Gastrocnemius medialis (tissue), 4 donors: ENCODE measurements around the gene SPG11. TPM values are rescaled to one million over a fixed set of nuclear protein-coding genes. Genes with fewer than 3 reads are reported as not detected.
A peak's percentile ranks its signal among the peaks of the same experiment; 100 is the strongest.
"Not testable (repeated sequence)": the region's sequence is repeated elsewhere in the genome, so short reads cannot be mapped to it uniquely, and the experiment has no call there.

Source experiments
- ATAC-seq, 2 donors: fragments of 150-250 bp; one replicate each; pipeline ENCODE4 v1.9.1; 2016
- DNase-seq, 2 donors: peaks; one replicate each; pipeline ENCODE4 v3.0.0-alpha.2; 2019
- H3K27ac ChIP-seq, 4 donors: fragments of 200-600 bp; sonication (generic); 1 replicate in 1 of 4; 2 replicates in 3 of 4; pipeline ENCODE4 v1.5.1; 2016 to 2018; ENCODE audit warnings: mild to moderate bottlenecking in 2 of 4, moderate library complexity in 1 of 4
- H3K27me3 ChIP-seq, 3 donors: fragments of 200-600 bp; sonication (generic) in 2 of 3; 1 replicate in 1 of 3; 2 replicates in 2 of 3; pipeline versions ENCODE4 v1.5.1 to v1.6.0; 2016 to 2019; ENCODE audit warnings: mild to moderate bottlenecking in 1 of 3, moderate library complexity in 1 of 3
- H3K36me3 ChIP-seq, 2 donors: fragments of 200-600 bp; sonication (generic) in 1 of 2; one replicate each; pipeline ENCODE4 v1.5.1; 2017 to 2018
- H3K4me1 ChIP-seq, 2 donors: fragments of 200-600 bp; sonication (generic) in 1 of 2; one replicate each; pipeline ENCODE4 v1.5.1; 2016 to 2017; ENCODE audit warnings: mild to moderate bottlenecking in 2 of 2
- H3K4me3 ChIP-seq, 4 donors: fragments of 200-600 bp; sonication (generic) in 3 of 4; 1 replicate in 1 of 4; 2 replicates in 3 of 4; pipeline ENCODE4 v1.5.1; 2016 to 2019; ENCODE audit warnings: mild to moderate bottlenecking in 2 of 4
- H3K9me3 ChIP-seq, 3 donors: fragments of 200-600 bp; sonication (generic) in 2 of 3; 1 replicate in 1 of 3; 2 replicates in 2 of 3; pipeline ENCODE4 v1.5.1; 2016 to 2019
- POLR2A ChIP-seq, 2 donors: fragments of 450-650 bp; IDR thresholded peaks; one replicate each; pipeline ENCODE4 v1.6.1; 2017; ENCODE audit warnings: antibody characterized with exemption in 2 of 2, mild to moderate bottlenecking in 2 of 2, moderate library complexity in 2 of 2
- in situ Hi-C, 4 donors: fragments of 200-750 bp; cut with MboI; loops; one replicate each; pipeline versions ENCODE4 v1.15.0 to v1.8.0; 2017; ENCODE audit warnings: low sequenced_read_pairs in 4 of 4
- intact Hi-C: fragments of 100-400 bp; cut with DNase I; formaldehyde crosslinking; loops from one replicate; pipeline ENCODE4 v1.15.1; 2023; ENCODE audit warnings: low total_unique reads
- total RNA-seq, 4 donors: library from RNA; depleted of rRNA; stranded (reverse); fragments of >200 nt; gene quantifications; one replicate each; pipeline versions ENCODE4 v1.1.0 to v1.2.3, GENCODE V29; 2016
- TF ChIP-seq, protein P1 (sequence below), 5 experiments: fragments of 450-650 bp in 3 of 5; fragments of 200-600 bp in 2 of 5; sonication (generic) in 2 of 5; IDR thresholded peaks in 4 of 5; conservative IDR thresholded peaks in 1 of 5; 1 replicate in 4 of 5; 2 replicates in 1 of 5; pipeline ENCODE4 v1.5.1; 2016 to 2019; ENCODE audit warnings: antibody characterized with exemption in 5 of 5, mild to moderate bottlenecking in 3 of 5, moderate library complexity in 3 of 5

SPG11 gene
- total RNA-seq, 4 donors from 2014 or later = 32.8 to 51.7 (median 43.2) TPM

DNA sequence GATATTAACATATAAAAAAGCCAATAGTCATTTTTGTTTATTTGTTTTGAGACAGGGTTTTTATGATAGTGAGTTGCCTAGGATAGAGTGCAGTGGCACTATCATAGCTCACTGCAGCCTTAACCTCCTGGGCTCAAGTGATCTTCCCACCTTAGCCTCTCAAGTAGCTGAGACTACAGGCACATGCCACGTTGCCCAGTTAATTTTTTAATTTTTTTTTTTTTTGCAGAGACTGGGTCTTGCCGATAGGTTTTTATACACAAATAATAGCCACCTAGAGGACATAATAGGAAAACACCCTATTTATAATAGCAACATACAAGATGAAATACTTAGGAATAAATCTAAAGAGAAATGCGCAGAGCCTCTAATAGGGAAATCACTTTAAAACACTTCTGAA, 113.2 kb downstream of the SPG11 start:
- no peak for DNase-seq
- Histone ChIP-seq H3K4me3 (no peak overlapping the region), H3K27ac (peak overlapping the region in 1 of 4 donors; percentile 27), H3K27me3 (no peaks in the 10 kb centered on the region), H3K9me3 (no peaks in the 10 kb centered on the region), H3K36me3 (peaks cover 2 to 31% of the 10 kb centered on the region in 2 donors), H3K4me1 (peaks cover 33 to 35% of the 10 kb centered on the region in 2 donors)
- intact Hi-C loops (no loop called here), in situ Hi-C loops (no loop called here)
- no peak for TF ChIP-seq POLR2A (IDR thresholded peaks at IDR 0.05)
- TF ChIP-seq, protein P1, sequence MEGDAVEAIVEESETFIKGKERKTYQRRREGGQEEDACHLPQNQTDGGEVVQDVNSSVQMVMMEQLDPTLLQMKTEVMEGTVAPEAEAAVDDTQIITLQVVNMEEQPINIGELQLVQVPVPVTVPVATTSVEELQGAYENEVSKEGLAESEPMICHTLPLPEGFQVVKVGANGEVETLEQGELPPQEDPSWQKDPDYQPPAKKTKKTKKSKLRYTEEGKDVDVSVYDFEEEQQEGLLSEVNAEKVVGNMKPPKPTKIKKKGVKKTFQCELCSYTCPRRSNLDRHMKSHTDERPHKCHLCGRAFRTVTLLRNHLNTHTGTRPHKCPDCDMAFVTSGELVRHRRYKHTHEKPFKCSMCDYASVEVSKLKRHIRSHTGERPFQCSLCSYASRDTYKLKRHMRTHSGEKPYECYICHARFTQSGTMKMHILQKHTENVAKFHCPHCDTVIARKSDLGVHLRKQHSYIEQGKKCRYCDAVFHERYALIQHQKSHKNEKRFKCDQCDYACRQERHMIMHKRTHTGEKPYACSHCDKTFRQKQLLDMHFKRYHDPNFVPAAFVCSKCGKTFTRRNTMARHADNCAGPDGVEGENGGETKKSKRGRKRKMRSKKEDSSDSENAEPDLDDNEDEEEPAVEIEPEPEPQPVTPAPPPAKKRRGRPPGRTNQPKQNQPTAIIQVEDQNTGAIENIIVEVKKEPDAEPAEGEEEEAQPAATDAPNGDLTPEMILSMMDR (IDR thresholded peaks at IDR 0.05 in 4 of 5, conservative IDR thresholded peaks at IDR 0.05 in 1 of 5) = peak in 2 of 5 experiments; percentile 17 to 27
- ATAC-seq = no peak

DNA sequence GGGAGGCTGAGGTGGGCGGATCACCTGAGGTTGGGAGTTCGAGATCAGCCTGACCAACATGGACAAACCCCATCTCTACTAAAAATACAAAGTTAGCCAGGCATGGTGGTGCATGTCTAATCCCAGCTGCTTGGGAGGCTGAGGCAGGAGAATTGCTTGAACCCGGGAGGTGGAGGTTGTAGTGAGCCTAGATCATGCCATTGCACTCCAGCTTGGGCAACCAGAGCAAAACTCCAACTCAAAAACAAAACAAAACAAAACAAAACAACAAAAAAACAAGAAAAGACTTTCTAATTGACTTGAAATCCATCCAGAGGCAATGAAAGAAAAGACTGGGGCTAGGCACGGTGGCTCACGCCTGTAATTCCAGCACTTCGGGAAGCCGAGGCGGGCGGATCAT, 114.3 kb downstream of the SPG11 start:
- DNase-seq, H3K4me3 ChIP-seq, H3K9me3 ChIP-seq, H3K27me3 ChIP-seq, ATAC-seq, in situ Hi-C loops, intact Hi-C loops: not testable (repeated sequence)
- Histone ChIP-seq H3K4me1 (peaks cover 31 to 34% of the 10 kb centered on the region in 2 donors), H3K36me3 (peaks cover 0 to 23% of the 10 kb centered on the region in 2 donors), H3K27ac (peak overlapping the region in 1 of 4 donors; percentile 15)

DNA sequence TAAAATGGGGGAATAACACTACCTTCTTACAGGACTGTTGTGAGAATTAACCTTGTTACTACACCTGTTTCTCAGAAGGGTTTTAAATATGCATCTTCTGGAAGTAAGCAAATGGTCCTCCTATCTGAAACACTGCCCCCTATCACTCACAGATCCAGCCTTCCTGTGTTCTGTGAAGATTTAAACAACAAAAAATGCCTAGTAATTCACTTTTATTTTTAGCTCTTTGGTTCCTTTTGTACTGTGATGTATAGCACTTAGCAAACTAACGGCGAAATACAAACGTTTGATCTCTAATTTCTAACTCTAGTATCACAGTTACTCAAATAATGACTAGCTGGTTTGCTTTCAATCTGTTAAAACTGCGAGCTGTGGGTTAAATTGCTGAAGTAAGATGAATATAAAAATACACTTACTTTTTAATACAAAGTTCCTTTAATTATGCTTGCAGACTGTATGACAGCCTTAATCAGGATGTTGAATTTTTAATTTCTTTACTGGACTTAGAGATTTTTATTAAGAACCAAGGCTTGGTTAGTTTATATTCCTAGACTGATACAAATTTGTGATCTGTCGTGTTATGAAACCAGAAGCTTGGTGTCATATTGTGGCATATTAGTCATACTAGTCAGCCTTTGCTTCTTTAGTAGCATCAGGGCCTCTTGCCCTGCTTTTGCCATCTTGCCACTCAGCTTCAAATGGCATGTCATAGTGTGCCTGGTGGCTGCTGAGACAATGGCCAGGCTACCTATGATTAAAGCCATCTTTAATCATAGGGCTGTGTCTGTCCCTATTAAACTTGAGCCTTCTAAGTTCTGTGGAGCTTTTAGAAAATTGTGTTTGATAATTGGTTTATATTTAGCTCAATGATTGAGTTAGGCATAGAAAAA, 117.3 kb downstream of the SPG11 start:
- peak; percentile 54 to 75 for DNase-seq
- no peak for TF ChIP-seq POLR2A (IDR thresholded peaks at IDR 0.05)
- TF ChIP-seq, protein P1 (IDR thresholded peaks at IDR 0.05 in 4 of 5, conservative IDR thresholded peaks at IDR 0.05 in 1 of 5) = peak in 3 of 5 experiments; percentile 9 to 29 (median 20)
- in situ Hi-C loops (no loop called here), intact Hi-C loops (no loop called here)
- H3K36me3 ChIP-seq = no peaks in the 10 kb centered on the region
- H3K4me1 ChIP-seq = peaks cover 52 to 56% of the 10 kb centered on the region in 2 donors
- no peaks in the 10 kb centered on the region for H3K27me3 ChIP-seq
- peak; percentile 96 to 97 for ATAC-seq
- no peaks in the 10 kb centered on the region for H3K9me3 ChIP-seq
- H3K27ac ChIP-seq = peak overlapping the region; percentile 78 to 88 (median 80)
- peak overlapping the region in 1 of 4 donors; percentile 3 for H3K4me3 ChIP-seq

DNA sequence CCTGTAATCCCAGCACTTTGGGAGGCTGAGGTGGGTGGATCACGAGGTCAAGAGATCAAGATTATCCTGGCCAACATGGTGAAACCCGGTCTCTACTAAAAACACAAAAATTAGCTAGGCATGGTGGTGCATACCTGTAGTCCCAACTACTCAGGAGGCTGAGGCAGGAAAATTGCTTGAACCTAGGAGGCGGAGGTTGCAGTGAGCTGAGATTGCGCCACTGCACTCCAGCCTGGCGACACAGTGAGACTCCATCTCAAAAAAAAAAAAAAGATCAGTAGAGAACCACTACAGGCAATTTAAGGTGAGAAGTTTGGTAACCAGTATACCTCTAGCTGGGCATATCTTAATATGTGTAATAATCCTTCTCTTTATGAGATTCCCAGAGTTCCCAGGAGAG, 118.7 kb downstream of the SPG11 start:
- H3K36me3 ChIP-seq, H3K4me3 ChIP-seq, H3K9me3 ChIP-seq, DNase-seq, ATAC-seq, in situ Hi-C loops, H3K27me3 ChIP-seq: not testable (repeated sequence)
- H3K27ac ChIP-seq = peak overlapping the region; percentile 78 to 88 (median 80)
- peaks cover 52 to 62% of the 10 kb centered on the region in 2 donors for H3K4me1 ChIP-seq
- intact Hi-C loops = loop anchor here (5.0 kb wide), 1 partner anchor 168 kb away; the partner anchor contains the start of genes B2M and PATL2

DNA sequence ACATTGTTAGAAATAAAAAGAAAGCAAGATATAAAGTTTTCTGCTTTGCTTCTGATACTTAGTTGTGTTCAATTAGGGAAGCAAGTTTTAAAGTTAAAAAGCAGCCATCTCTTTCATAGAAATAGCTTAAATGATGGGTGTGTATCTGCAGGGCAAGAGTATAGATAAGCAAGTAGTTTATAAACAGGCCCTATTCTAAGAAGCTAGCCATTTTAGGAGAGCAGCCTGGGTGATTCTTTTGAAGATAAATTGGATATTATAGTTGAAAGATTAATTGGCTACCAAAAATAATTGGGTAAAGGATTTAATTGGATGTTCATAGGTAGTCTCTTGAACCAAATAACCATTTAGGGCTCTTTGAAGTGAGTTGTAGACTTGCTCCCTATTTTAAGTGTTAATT, 120.9 kb downstream of the SPG11 start:
- Histone ChIP-seq H3K27me3 (no peaks in the 10 kb centered on the region), H3K4me1 (peaks cover 68 to 75% of the 10 kb centered on the region in 2 donors), H3K27ac (peak overlapping the region; percentile 60 to 78 (median 66)), H3K36me3 (no peaks in the 10 kb centered on the region), H3K4me3 (peak overlapping the region in 1 of 4 donors; percentile 6), H3K9me3 (no peaks in the 10 kb centered on the region)
- no peak for DNase-seq
- intact Hi-C loops = loop anchor here (5.0 kb wide), 1 partner anchor 170 kb away; the partner anchor contains the start of genes B2M and PATL2
- TF ChIP-seq, protein P1 (IDR thresholded peaks at IDR 0.05 in 4 of 5, conservative IDR thresholded peaks at IDR 0.05 in 1 of 5) = no peak
- TF ChIP-seq POLR2A (IDR thresholded peaks at IDR 0.05) = no peak
- no peak for ATAC-seq
- in situ Hi-C loops = no loop called here
